ENCODE data around the gene AATK. TPM values are rescaled to one million over a fixed set of nuclear protein-coding genes. Genes with fewer than 3 reads are reported as not detected.

Gene AATK
- total RNA-seq, 2 donors from 2014 or later, result 3.4 to 37.0 TPM

DNA sequence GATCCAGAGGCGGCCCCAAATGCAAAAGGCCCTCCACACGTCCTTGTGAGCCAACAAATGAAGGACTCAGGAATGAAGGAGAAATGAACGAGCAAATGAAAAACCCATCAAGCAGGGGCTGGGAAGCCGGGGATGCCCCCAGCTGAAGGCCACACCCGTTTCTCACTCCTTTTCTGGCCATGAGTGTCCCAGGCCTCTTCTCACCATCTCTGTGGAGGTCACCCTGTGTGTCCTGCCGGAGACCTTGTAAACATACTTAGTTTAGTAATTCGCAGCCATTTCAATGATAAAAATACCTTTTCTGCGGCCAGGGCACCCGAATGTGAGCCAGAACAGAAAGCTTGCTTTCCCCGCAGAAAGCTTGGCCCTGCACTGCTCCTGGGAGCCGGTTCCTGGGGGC, 21.1 kb upstream of the AATK start:
- intact Hi-C loops (cut with DNase I, micrococcal nuclease), result no loop called here
- DNase-seq, result no peak
- no peak for ATAC-seq

GRCh38 chr17:81186203-81186602, 20.2 kb upstream of the AATK start:
- DNase-seq (no peak), ATAC-seq (no peak)
- intact Hi-C loops (cut with DNase I, micrococcal nuclease), result no loop called here

DNA sequence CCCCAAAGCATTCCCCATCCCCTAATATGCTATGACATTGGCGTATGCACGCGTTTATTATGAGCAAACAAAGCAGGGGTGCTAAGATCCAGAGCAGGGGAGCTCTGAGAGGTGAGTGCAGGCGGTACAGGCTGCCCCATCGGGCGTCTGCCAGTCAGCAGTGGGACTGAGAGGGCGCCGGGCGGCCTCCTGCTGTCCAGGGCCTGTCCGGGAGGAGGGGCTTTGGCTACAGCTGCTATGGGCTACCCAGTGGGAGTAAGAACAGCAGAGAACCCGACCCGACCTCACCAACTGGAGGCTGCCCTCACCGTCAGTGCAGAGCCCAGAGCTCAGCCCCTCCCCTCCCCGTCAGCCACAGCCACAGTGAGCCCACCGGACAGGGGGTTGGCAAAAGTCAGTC, 18.5 kb upstream of the AATK start:
- no peak for DNase-seq
- intact Hi-C loops (cut with DNase I, micrococcal nuclease), result no loop called here
- ATAC-seq, result no peak

DNA sequence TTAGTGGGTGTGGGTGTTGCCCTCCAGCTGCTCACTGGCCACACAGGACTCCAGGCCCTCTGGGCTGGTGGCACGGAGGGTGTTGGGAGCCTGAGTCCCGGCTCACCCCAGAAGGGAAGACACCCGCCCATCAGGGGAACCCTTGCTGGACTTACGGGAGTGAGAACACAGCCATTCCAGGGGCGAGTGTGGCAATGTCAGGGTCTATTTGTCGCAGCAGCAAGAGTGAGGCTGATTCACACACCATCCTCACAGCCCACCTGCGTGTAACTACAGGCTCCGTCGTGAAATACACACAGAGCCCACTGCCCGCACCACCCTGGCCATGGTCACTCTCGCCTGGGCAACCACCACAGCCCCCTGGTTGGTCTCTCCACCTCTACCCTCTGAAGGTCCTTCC, 17.8 kb upstream of the AATK start:
- DNase-seq (no peak), ATAC-seq (no peak)
- intact Hi-C loops (cut with DNase I, micrococcal nuclease), result no loop called here

DNA sequence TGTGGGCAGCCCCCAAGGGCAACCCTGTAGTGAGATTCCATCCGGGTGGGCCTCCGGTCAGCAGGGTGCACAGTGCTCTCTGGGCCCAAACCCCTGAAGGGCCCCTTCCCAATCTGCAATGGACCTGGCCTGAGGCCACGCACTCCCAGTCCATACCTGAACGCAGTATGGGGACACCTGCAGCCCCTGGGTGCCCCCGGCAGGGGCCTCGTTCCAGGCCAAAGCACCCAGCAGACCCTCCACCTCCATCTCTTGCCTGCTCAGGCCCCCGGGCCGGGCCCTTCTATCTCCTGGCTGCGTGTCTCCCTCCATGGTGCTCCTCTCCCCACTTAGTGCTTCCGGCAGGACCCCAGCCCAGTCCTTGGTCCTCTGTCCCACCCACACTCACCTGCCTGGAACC, 17.3 kb upstream of the AATK start:
- intact Hi-C loops (cut with DNase I, micrococcal nuclease), result no loop called here
- DNase-seq, result no peak
- no peak for ATAC-seq

- intact Hi-C loops (cut with DNase I, micrococcal nuclease), result no loop called here
- no peak for ATAC-seq
- DNase-seq, result no peak
Observed at GRCh38 chr17:81182596-81182995, 16.6 kb upstream of the AATK start.

DNA sequence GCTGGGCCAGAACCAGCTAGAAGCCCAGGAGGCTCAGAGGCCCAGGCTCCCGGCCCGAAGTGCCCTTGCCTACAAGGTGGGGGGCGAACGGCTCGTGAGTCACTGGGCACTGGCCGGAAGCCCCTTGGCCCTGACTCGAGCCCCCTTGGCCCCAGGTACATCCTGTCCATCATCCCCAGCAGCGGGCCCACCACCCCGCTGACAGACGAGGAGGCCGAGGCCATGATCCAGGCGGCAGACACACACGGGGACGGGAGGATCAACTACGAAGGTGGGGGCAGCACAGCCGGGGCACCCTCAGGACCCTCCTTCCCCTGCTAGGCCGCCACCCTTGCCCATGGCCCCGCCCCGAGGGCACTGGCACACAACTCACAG, 15.8 kb upstream of the AATK start:
- DNase-seq (no peak), ATAC-seq (no peak)
- intact Hi-C loops (cut with DNase I, micrococcal nuclease), result no loop called here

GRCh38 chr17:81180836-81181810, 15.1 kb upstream of the AATK start:
- no peak for ATAC-seq
- no peak for DNase-seq
- intact Hi-C loops (cut with DNase I, micrococcal nuclease), result no loop called here

- intact Hi-C loops (cut with DNase I, micrococcal nuclease), result no loop called here
- ATAC-seq, result no peak
- DNase-seq, result no peak
Observed at GRCh38 chr17:81179861-81180260, 13.8 kb upstream of the AATK start.

DNA sequence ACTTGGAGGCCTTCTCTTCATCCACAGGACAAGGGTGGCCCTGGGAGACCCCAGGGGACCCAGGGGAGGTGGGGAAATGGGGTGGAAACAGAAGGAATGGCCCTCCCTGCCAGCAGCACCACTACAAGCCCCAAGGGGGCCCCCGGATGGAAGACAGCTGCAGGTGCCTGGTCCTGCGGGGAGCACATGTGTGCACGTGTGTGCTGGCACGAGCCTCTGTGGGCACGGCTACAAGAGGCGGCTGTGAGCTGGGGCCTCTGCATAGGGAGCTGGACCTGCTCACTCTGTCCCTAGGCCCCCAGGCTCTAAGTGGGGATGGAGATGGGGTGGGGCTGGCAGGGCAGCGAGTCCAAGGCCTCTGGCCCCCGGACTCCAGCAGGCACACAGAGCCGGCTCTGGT, 13.2 kb upstream of the AATK start:
- DNase-seq (no peak), ATAC-seq (no peak)
- intact Hi-C loops (cut with DNase I, micrococcal nuclease), result no loop called here

DNA sequence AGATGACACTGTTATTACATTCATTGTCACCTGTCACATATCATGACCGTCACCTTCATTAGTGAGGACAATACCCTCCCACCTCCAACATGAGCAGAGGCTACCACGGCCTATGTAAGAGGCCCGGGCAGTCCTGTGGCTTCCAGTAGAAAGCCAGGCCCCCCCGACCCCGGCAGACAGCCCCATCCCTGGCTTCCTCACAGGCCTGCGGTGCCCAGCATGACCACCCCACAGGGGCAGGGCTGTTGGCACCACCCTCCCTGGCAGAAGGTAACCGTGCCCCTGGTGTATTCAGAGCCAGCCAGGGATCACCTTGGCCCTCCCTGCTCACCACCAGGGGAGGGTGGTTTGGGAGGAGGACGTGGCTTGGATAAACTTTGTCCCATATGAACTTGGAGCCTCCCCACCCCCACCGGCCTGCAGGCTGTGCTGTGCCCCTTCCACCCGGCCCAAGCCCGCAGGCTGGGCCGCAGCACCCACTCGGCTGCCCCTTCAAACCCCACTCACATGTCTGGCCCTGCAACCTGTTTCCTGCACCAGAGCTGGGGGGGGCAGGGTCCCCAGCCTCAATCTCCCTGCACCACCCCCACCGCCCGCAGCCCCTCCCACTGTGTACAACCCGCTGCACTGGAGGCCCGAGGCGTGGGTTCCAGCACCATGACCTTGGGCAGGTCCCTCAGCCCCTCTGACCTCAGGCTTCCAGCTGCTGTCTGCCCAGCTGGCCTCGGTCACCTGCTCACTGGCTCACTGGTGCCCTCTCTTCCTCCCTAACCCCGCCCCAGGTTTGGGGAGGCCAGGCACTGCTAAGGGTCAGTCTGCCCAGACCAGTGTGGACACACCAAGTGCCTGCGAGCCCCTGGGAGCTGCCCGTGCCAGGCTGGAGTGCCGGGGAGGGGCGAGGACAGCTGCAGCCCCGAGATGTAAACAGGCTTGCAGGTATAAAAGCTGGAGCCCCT, 12.4 kb upstream of the AATK start:
- ATAC-seq (no peak), DNase-seq (no peak)
- intact Hi-C loops (cut with DNase I, micrococcal nuclease), result no loop called here

DNA sequence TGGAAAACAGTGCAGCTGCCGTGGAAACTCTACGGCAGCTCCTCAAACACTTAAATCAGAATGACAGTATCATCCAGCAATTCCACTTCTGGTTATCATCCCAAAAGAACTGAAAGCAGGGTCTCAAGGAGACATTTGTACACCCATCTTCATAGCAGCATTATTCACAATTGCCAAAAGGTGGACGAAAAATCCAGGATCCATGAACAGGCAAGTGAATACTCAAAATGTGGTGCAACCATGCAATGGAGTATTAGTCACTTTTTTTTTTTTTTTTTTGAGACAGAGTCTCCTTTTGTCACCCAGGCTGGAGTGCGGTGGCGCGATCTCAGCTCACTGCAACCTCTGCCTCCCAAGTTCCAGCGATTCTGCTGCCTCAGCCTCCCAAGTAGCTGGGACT, 10.6 kb upstream of the AATK start:
- DNase-seq (no peak), ATAC-seq (no peak)
- intact Hi-C loops (cut with DNase I, micrococcal nuclease), result no loop called here

GRCh38 chr17:81173762-81174155, 7.7 kb upstream of the AATK start:
- intact Hi-C loops (cut with DNase I, micrococcal nuclease), result no loop called here
- ATAC-seq (no peak), DNase-seq (no peak)

- DNase-seq (no peak), ATAC-seq (no peak)
- intact Hi-C loops (cut with DNase I, micrococcal nuclease), result no loop called here
Observed at GRCh38 chr17:81173052-81173761, 7.2 kb upstream of the AATK start.

- intact Hi-C loops (cut with DNase I, micrococcal nuclease), result no loop called here
- DNase-seq (no peak), ATAC-seq (peak; percentile 41)
Observed at GRCh38 chr17:81171941-81172340, 5.9 kb upstream of the AATK start.

GRCh38 chr17:81170727-81171494, 4.9 kb upstream of the AATK start:
- ATAC-seq (no peak), DNase-seq (no peak)
- intact Hi-C loops (cut with DNase I, micrococcal nuclease), result no loop called here

GRCh38 chr17:81169870-81170309, 3.9 kb upstream of the AATK start:
- intact Hi-C loops (cut with DNase I, micrococcal nuclease), result no loop called here
- no peak for ATAC-seq

DNA sequence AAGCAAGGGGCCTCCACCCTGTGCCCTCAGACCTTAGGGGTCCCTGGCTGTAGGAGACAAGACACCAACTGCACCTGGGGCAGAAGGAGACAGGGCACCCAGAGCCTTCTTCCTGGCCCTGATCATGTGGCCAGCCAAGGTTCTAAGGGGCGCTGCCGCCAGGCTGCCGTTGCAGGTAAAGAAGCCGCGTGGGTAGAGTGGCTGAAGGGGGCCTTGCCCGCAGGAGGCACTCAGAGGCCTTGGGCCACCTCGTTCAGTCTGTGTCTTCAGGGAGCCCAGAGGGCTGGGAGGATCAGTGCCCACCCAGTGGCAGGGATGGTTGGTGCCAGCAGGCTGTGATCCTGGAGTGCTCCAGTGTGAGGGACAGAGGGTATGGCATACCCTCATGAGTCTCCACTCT, 1.6 kb upstream of the AATK start:
- no peak for DNase-seq
- ATAC-seq, result no peak
- intact Hi-C loops (cut with DNase I, micrococcal nuclease), result no loop called here

More at GRCh38 chr17:81169870-81170309, 3.9 kb upstream of the AATK start:
- DNase-seq, result no peak

DNA sequence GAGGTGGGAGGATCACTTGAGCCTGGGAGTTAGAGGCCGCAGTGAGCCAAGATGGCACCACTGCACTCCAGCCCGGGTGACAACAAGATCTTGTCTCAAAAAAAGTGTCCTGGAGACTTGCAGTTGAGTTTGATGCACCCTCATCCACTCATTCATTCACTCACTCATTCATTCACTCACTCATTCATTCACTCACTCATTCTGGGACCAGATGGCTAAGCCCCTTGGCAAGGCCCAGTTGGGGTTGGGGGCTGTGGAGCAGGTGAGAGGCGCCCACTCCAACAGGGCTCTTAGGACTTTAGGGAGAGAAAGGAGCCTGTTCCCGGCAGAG, 1.1 kb upstream of the AATK start:
- DNase-seq, result no peak
- intact Hi-C loops (cut with DNase I, micrococcal nuclease), result no loop called here
- no peak for ATAC-seq

Measured in left colon (tissue), 2 donors.